ENCODE data around the gene ESYT3.
"Not testable (repeated sequence)": the region's sequence is repeated elsewhere in the genome, so short reads cannot be mapped to it uniquely, and the experiment has no call there.

The ESYT3 gene

GRCh38 chr3:138495638-138496037, 61.2 kb downstream of the ESYT3 start:
- DNase-seq (ENCODE audit: low spot score): not testable (repeated sequence)

GRCh38 chr3:138496436-138496835, 62.0 kb downstream of the ESYT3 start:
- no peak for DNase-seq (ENCODE audit: low spot score)

GRCh38 chr3:138497021-138497420, 62.6 kb downstream of the ESYT3 start:
- DNase-seq (ENCODE audit: low spot score): no peak

GRCh38 chr3:138497851-138498250, 63.4 kb downstream of the ESYT3 start:
- no peak for DNase-seq (ENCODE audit: low spot score)

- DNase-seq (ENCODE audit: low spot score): no peak
Measured at GRCh38 chr3:138498991-138499390, 64.6 kb downstream of the ESYT3 start.

DNA sequence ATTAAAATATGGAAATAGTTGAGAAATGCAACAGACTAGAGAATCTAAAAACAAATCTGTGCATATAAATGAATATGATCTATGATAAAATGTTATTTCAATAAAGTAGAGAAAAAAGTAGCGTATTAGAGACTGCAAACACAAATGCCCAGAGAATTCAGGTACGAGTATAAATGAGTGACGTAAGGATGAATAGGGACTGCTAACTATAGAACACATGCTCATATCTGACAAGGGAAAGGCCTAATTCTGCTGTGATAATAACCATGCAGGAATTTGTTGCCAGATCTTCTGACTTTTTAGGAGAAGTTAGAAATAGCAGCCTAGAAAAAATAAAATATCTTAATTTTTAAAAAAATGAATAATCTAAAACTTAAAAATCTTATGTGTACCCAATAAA, 73.1 kb downstream of the ESYT3 start:
- no peak for DNase-seq (ENCODE audit: low spot score)

GRCh38 chr3:138509586-138509985, 75.2 kb downstream of the ESYT3 start:
- no peak for DNase-seq (ENCODE audit: low spot score)

DNA sequence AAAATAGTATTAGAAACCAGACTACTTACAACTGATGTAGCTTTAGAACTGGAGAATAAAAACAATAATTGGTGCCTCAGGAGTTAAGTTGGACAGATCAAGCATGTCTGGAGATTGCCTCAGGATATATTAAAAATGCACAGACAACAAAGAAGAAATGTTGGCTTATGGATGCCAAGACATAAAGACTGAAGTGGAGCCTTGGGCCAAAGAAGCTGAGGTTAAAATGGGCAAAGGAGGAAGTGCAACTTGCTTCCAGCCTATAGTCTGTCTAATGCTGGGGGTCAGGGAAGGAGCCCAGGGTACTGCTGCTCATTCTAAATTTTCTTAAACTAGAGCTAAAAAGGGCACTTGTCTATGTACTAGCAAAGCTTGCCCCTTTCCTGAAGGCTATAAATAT, 77.5 kb downstream of the ESYT3 start:
- no peak for DNase-seq (ENCODE audit: low spot score)

DNA sequence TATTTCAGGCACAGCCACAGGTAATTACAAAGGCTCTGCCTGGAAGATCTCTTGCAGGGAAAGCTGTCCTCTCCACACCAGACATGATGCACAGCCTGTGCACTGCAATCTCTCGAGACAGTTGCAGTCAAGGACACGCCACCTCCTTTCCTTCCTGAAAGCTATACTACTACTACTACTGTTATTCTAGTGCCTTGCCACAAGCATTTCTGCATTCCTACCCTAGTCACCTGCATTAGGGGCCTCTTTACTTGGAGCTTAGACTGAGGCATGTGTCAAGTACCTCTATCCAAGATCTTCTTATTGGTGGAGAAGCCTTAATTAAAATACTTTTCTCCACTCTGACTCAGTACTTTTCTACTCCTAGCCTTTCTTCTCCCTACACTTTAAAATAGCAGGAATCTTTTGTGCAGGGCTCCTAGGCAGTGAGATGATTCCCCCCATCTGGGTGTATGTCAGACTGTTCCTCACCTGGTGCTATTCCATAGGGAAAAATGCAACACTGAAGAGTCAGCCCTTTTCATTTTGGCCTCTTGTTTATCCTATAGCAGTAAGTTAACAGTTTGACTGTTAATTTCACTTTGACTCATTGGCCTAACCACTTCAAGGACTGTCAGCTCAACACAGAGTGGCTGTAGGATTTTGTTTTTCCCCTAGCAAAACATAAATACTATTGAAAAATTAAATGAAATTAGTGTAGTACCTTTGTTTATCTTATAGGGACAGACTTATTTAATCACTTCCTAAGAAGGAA, 78.9 kb downstream of the ESYT3 start:
- DNase-seq (ENCODE audit: low spot score): no peak

GRCh38 chr3:138521445-138521844, 87.0 kb downstream of the ESYT3 start:
- DNase-seq (ENCODE audit: low spot score): not testable (repeated sequence)
